ENCODE data around the gene PSMA8. TPM values are rescaled to one million over a fixed set of nuclear protein-coding genes. Genes with fewer than 3 reads are reported as not detected.

Gene PSMA8
- total and polyA plus RNA-seq, 2 of the 8 experiments (the other 6 are each of a cell fraction or from before 2014, with no cell fraction given), result not detected

- no peak for TF ChIP-seq CHD7 (IDR thresholded peaks at IDR 0.05; ENCODE audit: insufficient replicate concordance, low read length)
- no peak for TF ChIP-seq SP4 (IDR thresholded peaks at IDR 0.05; ENCODE audit: low read length)
- no peak for TF ChIP-seq ASH2L (IDR thresholded peaks at IDR 0.05; ENCODE audit: low read length)
These were observed 75.3 kb downstream of the PSMA8 start (continued) for GRCh38 chr18:26208977-26209376.

Measured in H1 (cell line).